ENCODE data around the gene CORO1C. TPM values are rescaled to one million over a fixed set of nuclear protein-coding genes. Genes with fewer than 3 reads are reported as not detected.
A peak's percentile ranks its signal among the peaks of the same experiment; 100 is the strongest.
"Not testable (repeated sequence)": the region's sequence is repeated elsewhere in the genome, so short reads cannot be mapped to it uniquely, and the experiment has no call there.

Gene CORO1C
- total RNA-seq, 1 experiment from 2014 or later: 139 TPM

DNA sequence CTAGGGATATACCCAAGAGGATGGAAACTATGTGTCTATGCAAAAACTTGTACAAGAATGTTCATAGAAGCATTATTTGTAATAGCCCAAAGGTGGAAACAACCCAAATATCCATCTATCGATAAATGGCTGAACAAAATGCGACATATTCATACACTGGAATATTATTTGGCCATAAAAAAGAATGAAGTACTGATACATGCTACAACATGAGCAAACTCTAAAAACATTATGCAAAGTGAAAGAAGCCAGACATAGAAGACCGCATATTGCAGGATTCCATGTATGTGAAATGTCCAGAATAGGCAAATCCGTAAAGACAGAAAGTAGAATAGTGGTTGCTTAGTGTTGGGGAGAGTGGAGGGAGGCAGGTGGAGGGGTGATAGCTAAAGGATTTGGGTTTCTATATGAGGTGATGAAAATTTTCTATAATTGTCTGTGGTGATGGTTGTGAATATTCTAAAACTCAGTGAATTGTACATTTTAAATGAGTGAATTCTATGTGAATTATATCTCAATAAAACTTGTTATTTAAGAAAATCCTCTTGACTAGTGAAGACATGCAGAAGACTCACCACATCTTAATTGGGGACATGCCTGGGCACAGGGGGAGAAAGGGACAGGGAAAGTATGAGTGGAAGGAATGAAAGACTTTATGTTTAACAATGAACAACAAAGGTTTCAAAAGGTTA, 67.8 kb downstream of the CORO1C start:
- Histone ChIP-seq H3K9me2 (ENCODE audit: insufficient read depth) (no peaks in the 10 kb centered on the region), H3K36me3 (ENCODE audit: low read depth) (peaks cover under 1% of the 10 kb centered on the region; the same call in 1 of the 2 replicates), H2AFZ (no peak overlapping the region), H3K4me3 (no peak overlapping the region), H3K4me2 (no peak overlapping the region), H3K27ac (peak overlapping the region; percentile 40), H4K20me1 (ENCODE audit: insufficient read depth) (no peaks in the 10 kb centered on the region), H3F3A (ENCODE audit: insufficient read depth, low read depth) (peaks cover 24% of the 10 kb centered on the region), H3K79me2 (ENCODE audit: low read depth) (peaks cover 19% of the 10 kb centered on the region), H3K9me3 (ENCODE audit: insufficient read depth, low read depth) (no peaks in the 10 kb centered on the region), H3K27me3 (ENCODE audit: insufficient read depth, low read depth) (no peaks in the 10 kb centered on the region), H3K4me1 (replicated peaks; ENCODE audit: insufficient read depth) (peaks cover 7% of the 10 kb centered on the region)
- TF ChIP-seq, protein P1, sequence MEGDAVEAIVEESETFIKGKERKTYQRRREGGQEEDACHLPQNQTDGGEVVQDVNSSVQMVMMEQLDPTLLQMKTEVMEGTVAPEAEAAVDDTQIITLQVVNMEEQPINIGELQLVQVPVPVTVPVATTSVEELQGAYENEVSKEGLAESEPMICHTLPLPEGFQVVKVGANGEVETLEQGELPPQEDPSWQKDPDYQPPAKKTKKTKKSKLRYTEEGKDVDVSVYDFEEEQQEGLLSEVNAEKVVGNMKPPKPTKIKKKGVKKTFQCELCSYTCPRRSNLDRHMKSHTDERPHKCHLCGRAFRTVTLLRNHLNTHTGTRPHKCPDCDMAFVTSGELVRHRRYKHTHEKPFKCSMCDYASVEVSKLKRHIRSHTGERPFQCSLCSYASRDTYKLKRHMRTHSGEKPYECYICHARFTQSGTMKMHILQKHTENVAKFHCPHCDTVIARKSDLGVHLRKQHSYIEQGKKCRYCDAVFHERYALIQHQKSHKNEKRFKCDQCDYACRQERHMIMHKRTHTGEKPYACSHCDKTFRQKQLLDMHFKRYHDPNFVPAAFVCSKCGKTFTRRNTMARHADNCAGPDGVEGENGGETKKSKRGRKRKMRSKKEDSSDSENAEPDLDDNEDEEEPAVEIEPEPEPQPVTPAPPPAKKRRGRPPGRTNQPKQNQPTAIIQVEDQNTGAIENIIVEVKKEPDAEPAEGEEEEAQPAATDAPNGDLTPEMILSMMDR (conservative IDR thresholded peaks at IDR 0.05): no peak
- ChIA-PET POLR2A (ENCODE audit: unreplicated experiment) (no interaction called here), CTCF (no interaction called here)
- no TSS peak for BruUV-seq (replicated peaks)
- intact Hi-C loops (cut with micrococcal nuclease; ENCODE audit: unreplicated experiment): loop anchor here (1.0 to 10.0 kb wide), 5 partner anchors 59 to 731 kb away; partner anchors contain the start of genes ALKBH2, ISCU and SART3
- DNase-seq: no peak

DNA sequence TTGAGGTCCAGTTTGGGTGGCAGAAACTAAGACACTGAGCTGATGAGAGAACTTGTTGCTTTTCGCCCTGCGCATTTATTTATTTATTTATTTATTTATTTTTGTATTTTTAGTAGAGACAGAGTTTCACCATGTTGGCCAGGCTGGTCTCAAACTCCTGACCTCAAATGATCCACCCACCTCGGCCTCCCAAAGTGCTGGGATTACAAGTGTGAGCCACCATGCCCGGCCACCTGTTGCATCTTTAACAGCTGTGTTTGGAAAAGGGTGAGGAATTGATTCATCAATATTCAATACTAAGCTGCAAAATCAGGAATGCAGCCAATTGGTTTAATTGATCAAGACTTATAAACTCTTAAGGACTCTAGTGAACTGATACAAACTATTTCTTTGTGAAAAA, 73.2 kb downstream of the CORO1C start:
- H3K4me3 ChIP-seq; DNase-seq; H3F3A ChIP-seq (ENCODE audit: insufficient read depth, low read depth); H3K27ac ChIP-seq; H3K9me3 ChIP-seq (ENCODE audit: insufficient read depth, low read depth); POLR2A ChIA-PET (ENCODE audit: unreplicated experiment); H3K4me2 ChIP-seq; CTCF ChIA-PET; H2AFZ ChIP-seq; H3K36me3 ChIP-seq (ENCODE audit: low read depth); H3K9me2 ChIP-seq (ENCODE audit: insufficient read depth); H3K79me2 ChIP-seq (ENCODE audit: low read depth); H3K27me3 ChIP-seq (ENCODE audit: insufficient read depth, low read depth); intact Hi-C loops (cut with micrococcal nuclease; ENCODE audit: unreplicated experiment); H3K4me1 ChIP-seq (replicated peaks; ENCODE audit: insufficient read depth); BruUV-seq (replicated peaks); H4K20me1 ChIP-seq (ENCODE audit: insufficient read depth): not testable (repeated sequence)

DNA sequence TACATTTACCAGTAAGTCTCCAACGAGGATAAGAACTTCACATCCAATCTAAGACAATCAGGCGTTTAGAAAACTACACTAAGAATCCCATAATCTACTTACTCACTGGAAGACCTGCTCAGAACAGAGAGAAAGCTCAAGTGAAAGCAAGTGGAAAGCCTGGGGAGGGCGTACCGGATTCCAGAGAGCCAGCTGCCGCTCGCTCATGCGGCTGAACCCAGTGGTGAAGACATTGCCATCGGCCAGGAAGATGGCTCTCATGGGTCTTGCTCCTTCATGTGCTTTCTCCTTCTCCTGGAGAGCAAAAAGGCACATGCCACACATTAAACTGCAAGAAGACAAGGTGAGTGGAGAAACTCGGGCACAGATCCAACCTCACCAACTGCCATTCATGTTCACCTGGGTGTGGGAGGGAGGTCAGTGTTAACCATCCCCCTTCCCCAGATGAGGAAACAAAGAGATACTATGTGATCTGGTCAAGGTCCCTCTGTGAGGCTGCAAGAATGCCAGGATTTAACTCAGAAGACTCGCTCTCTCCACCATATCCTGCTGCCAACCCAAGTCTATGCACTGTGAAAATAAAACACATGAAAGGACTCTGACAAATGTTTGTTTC, 74.1 kb downstream of the CORO1C start:
- no peak for DNase-seq
- no peak overlapping the region for H3K4me3 ChIP-seq
- BruUV-seq (replicated peaks): no TSS peak
- no peaks in the 10 kb centered on the region for H4K20me1 ChIP-seq (ENCODE audit: insufficient read depth)
- H3K36me3 ChIP-seq (ENCODE audit: low read depth): peaks cover 10% of the 10 kb centered on the region; the same call in 1 of the 2 replicates
- no peaks in the 10 kb centered on the region for H3K4me1 ChIP-seq (replicated peaks; ENCODE audit: insufficient read depth)
- H3K9me3 ChIP-seq (ENCODE audit: insufficient read depth, low read depth): no peaks in the 10 kb centered on the region
- H3K4me2 ChIP-seq: no peak overlapping the region
- ChIA-PET POLR2A (ENCODE audit: unreplicated experiment) (no interaction called here), CTCF (no interaction called here)
- H3K27ac ChIP-seq: no peak overlapping the region
- TF ChIP-seq, protein P1 (conservative IDR thresholded peaks at IDR 0.05): no peak
- no peak for TF ChIP-seq EZH2 (IDR thresholded peaks at IDR 0.05; ENCODE audit: low read depth)
- no peak overlapping the region for H2AFZ ChIP-seq
- H3K79me2 ChIP-seq (ENCODE audit: low read depth): no peaks in the 10 kb centered on the region; the same call in 1 of the 2 replicates
- H3K9me2 ChIP-seq (ENCODE audit: insufficient read depth): no peaks in the 10 kb centered on the region
- no peaks in the 10 kb centered on the region for H3K27me3 ChIP-seq (ENCODE audit: insufficient read depth, low read depth)
- H3F3A ChIP-seq (ENCODE audit: insufficient read depth, low read depth): no peaks in the 10 kb centered on the region
- intact Hi-C loops (cut with micrococcal nuclease; ENCODE audit: unreplicated experiment): no loop called here

DNA sequence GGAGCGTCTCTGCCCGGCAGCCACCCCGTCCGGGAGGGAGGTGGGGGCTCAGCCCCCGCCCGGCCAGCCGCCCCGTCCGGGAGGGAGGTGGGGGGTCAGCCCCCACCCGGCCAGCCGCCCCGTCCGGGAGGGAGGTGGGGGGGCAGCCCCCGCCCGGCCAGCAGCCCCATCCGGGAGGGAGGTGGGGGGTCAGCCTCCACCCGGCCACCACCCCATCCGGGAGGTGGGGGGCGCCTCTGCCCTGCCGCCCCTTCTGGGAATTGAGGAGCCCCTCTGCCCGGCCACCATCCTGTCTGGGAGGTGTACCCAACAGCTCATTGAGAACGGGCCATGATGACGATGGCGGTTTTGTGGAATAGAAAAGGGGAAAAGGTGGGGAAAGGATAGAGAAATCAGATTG, 75.1 kb downstream of the CORO1C start:
- H3K27me3 ChIP-seq (ENCODE audit: insufficient read depth, low read depth); H3K79me2 ChIP-seq (ENCODE audit: low read depth); H3K9me3 ChIP-seq (ENCODE audit: insufficient read depth, low read depth); BruUV-seq (replicated peaks); H3K4me1 ChIP-seq (replicated peaks; ENCODE audit: insufficient read depth); H3K9me2 ChIP-seq (ENCODE audit: insufficient read depth); DNase-seq; POLR2A ChIA-PET (ENCODE audit: unreplicated experiment); H3F3A ChIP-seq (ENCODE audit: insufficient read depth, low read depth); H3K4me3 ChIP-seq; CTCF ChIA-PET; H2AFZ ChIP-seq; intact Hi-C loops (cut with micrococcal nuclease; ENCODE audit: unreplicated experiment); H4K20me1 ChIP-seq (ENCODE audit: insufficient read depth); H3K4me2 ChIP-seq; H3K27ac ChIP-seq: not testable (repeated sequence)
- peaks cover 12% of the 10 kb centered on the region; the same call in 1 of the 2 replicates for H3K36me3 ChIP-seq (ENCODE audit: low read depth)

DNA sequence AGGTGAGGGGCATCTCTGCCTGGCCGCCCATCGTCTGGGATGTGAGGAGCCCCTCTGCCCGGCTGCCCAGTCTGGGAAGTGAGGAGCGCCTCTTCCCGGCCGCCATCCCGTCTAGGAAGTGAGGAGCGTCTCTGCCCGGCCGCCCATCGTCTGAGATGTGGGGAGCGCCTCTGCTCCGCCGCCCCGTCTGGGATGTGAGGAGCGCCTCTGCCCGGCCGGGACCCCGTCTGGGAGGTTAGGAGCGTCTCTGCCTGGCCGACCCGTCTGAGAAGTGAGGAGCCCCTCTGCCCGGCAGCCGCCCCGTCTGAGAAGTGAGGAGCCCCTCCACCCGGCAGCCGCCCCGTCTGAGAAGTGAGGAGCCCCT, 75.5 kb downstream of the CORO1C start:
- H3K9me3 ChIP-seq (ENCODE audit: insufficient read depth, low read depth); H3K27me3 ChIP-seq (ENCODE audit: insufficient read depth, low read depth); H3K79me2 ChIP-seq (ENCODE audit: low read depth); H3K4me1 ChIP-seq (replicated peaks; ENCODE audit: insufficient read depth); intact Hi-C loops (cut with micrococcal nuclease; ENCODE audit: unreplicated experiment); H3K27ac ChIP-seq; H4K20me1 ChIP-seq (ENCODE audit: insufficient read depth); POLR2A ChIA-PET (ENCODE audit: unreplicated experiment); H2AFZ ChIP-seq; DNase-seq; H3K4me3 ChIP-seq; H3F3A ChIP-seq (ENCODE audit: insufficient read depth, low read depth); CTCF ChIA-PET; H3K4me2 ChIP-seq; H3K9me2 ChIP-seq (ENCODE audit: insufficient read depth); BruUV-seq (replicated peaks): not testable (repeated sequence)
- H3K36me3 ChIP-seq (ENCODE audit: low read depth): peaks cover 12% of the 10 kb centered on the region; the same call in 1 of the 2 replicates

DNA sequence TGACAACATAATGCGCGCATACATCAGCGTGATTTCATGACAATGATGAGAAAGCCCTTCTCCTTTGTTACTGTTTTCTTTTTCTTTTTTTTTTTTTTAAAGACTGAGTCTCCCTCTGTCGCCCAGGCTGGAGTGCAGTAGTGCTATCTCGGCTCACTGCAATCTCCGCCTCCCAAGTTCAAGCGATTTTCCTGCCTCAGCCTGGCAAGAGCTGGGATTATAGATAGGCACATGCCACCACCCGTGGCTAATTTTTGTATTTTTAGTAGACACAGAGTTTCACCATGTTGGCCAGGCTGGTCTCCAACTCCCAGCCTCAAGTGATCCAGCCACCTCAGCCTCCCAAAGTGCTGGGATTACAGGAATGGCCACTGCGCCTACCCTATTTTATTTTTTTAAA, 76.7 kb downstream of the CORO1C start:
- H3K27ac ChIP-seq; H4K20me1 ChIP-seq (ENCODE audit: insufficient read depth); H3K9me2 ChIP-seq (ENCODE audit: insufficient read depth); intact Hi-C loops (cut with micrococcal nuclease; ENCODE audit: unreplicated experiment); BruUV-seq (replicated peaks); H3F3A ChIP-seq (ENCODE audit: insufficient read depth, low read depth); H3K27me3 ChIP-seq (ENCODE audit: insufficient read depth, low read depth); DNase-seq; H3K79me2 ChIP-seq (ENCODE audit: low read depth); POLR2A ChIA-PET (ENCODE audit: unreplicated experiment); H3K9me3 ChIP-seq (ENCODE audit: insufficient read depth, low read depth); H3K4me3 ChIP-seq; H2AFZ ChIP-seq; H3K4me2 ChIP-seq; H3K4me1 ChIP-seq (replicated peaks; ENCODE audit: insufficient read depth): not testable (repeated sequence)
- CTCF ChIA-PET: interaction anchor here (0.6 kb wide), 1 partner anchor 501 kb away, joined by 5 read pairs; no protein-coding TSS in a partner anchor
- 0 out of 2 replicates have a peak, but pooled peaks cover 12% of the 10 kb centered on the region for H3K36me3 ChIP-seq (ENCODE audit: low read depth)

Measured in PC-9 (cell line).